Karpas-422 (cell line): ENCODE data around the gene COL13A1. TPM values are rescaled to one million over a fixed set of nuclear protein-coding genes. Genes with fewer than 3 reads are reported as not detected.

Experiments used
- DNase-seq: peaks from one replicate; pipeline ENCODE4 v3.0.0-alpha.2; 2015
- H2AFZ ChIP-seq: fragments of 200-600 bp; sonication (generic); 2 replicates; pipeline ENCODE4 v1.6.1; 2014; ENCODE audit warnings: antibody characterized with exemption, low read length, mixed read lengths
- H3K27ac ChIP-seq: fragments of 200-600 bp; sonication (generic); 2 replicates; pipeline ENCODE4 v1.5.1; 2014; ENCODE audit warnings: mild to moderate bottlenecking, low read length, moderate library complexity
- H3K27me3 ChIP-seq: fragments of 200-600 bp; sonication (generic); 2 replicates; pipeline ENCODE4 v1.6.1; 2014; ENCODE audit warnings: low read length, mixed read lengths
- H3K36me3 ChIP-seq: fragments of 200-600 bp; sonication (generic); 2 replicates; pipeline ENCODE4 v1.6.1; 2014; ENCODE audit warnings: low read length, mixed read lengths; ENCODE audit not compliant: insufficient read depth
- H3K4me1 ChIP-seq: fragments of 200-600 bp; sonication (generic); 2 replicates; pipeline ENCODE4 v1.6.1; 2014; ENCODE audit warnings: mild to moderate bottlenecking, low read length, mixed read lengths
- H3K4me2 ChIP-seq: fragments of 200-600 bp; sonication (generic); 2 replicates; pipeline ENCODE4 v1.6.1; 2014; ENCODE audit warnings: low read length, low read depth, mild to moderate bottlenecking; ENCODE audit not compliant: poor library complexity, severe bottlenecking
- H3K4me3 ChIP-seq: fragments of 200-600 bp; sonication (generic); 2 replicates; pipeline ENCODE4 v1.5.1; 2014; ENCODE audit warnings: mild to moderate bottlenecking, antibody characterized with exemption, low read length, mixed read lengths
- H3K79me2 ChIP-seq: fragments of 200-600 bp; sonication (generic); 2 replicates; pipeline ENCODE4 v1.6.1; 2014; ENCODE audit warnings: mild to moderate bottlenecking, low read length, mixed read lengths
- H3K9ac ChIP-seq: fragments of 200-600 bp; sonication (generic); 2 replicates; pipeline ENCODE4 v1.6.0; 2014; ENCODE audit warnings: low read length
- H3K9me2 ChIP-seq: fragments of 200-600 bp; sonication (generic), shearing (Covaris generic); replicated peaks from 2 replicates; pipeline ENCODE4 v1.6.0; 2014; ENCODE audit warnings: mild to moderate bottlenecking, low read length, moderate library complexity; ENCODE audit not compliant: insufficient read depth
- H3K9me3 ChIP-seq: fragments of 300-700, 200-600 bp; sonication (generic); 2 replicates; pipeline ENCODE4 v1.6.1; 2014; ENCODE audit warnings: low read length, mixed read lengths
- H4K20me1 ChIP-seq: fragments of 200-600 bp; sonication (generic); 2 replicates; pipeline ENCODE4 v1.6.1; 2014; ENCODE audit warnings: mild to moderate bottlenecking, antibody characterized with exemption, low read length, low read depth; ENCODE audit not compliant: insufficient read depth
- total RNA-seq: library from RNA; depleted of rRNA; stranded (reverse); fragments of >200 nt; shearing (Covaris generic); gene quantifications from 2 replicates; pipeline ENCODE4 v1.2.3, GENCODE V29; 2014; ENCODE audit warnings: low replicate concordance

The COL13A1 gene
- total RNA-seq, 1 experiment from 2014 or later, result not detected

GRCh38 chr10:69854511-69855345, 53.0 kb downstream of the COL13A1 start:
- no peak overlapping the region for H3K4me3 ChIP-seq
- no peak overlapping the region for H2AFZ ChIP-seq
- no peaks in the 10 kb centered on the region for H3K36me3 ChIP-seq
- no peak overlapping the region for H3K4me2 ChIP-seq
- no peaks in the 10 kb centered on the region for H3K9me3 ChIP-seq
- no peaks in the 10 kb centered on the region for H3K4me1 ChIP-seq
- H3K9me2 ChIP-seq, result no peaks in the 10 kb centered on the region
- H3K27me3 ChIP-seq, result no peaks in the 10 kb centered on the region
- no peaks in the 10 kb centered on the region for H3K79me2 ChIP-seq
- H3K27ac ChIP-seq, result no peak overlapping the region
- H3K9ac ChIP-seq, result no peak overlapping the region
- DNase-seq, result no peak
- no peaks in the 10 kb centered on the region; the same call in 1 of the 2 replicates for H4K20me1 ChIP-seq

GRCh38 chr10:69855346-69856111, 53.8 kb downstream of the COL13A1 start:
- no peaks in the 10 kb centered on the region for H3K4me1 ChIP-seq
- no peak for DNase-seq
- no peaks in the 10 kb centered on the region for H3K27me3 ChIP-seq
- no peaks in the 10 kb centered on the region for H3K79me2 ChIP-seq
- H3K4me3 ChIP-seq, result no peak overlapping the region
- no peaks in the 10 kb centered on the region; the same call in 1 of the 2 replicates for H4K20me1 ChIP-seq
- no peaks in the 10 kb centered on the region for H3K9me2 ChIP-seq
- H3K4me2 ChIP-seq, result no peak overlapping the region
- H3K36me3 ChIP-seq, result no peaks in the 10 kb centered on the region
- no peaks in the 10 kb centered on the region for H3K9me3 ChIP-seq
- no peak overlapping the region for H3K9ac ChIP-seq
- H3K27ac ChIP-seq, result no peak overlapping the region
- H2AFZ ChIP-seq, result no peak overlapping the region

GRCh38 chr10:69856601-69857166, 55.0 kb downstream of the COL13A1 start:
- no peaks in the 10 kb centered on the region for H3K4me1 ChIP-seq
- no peak overlapping the region for H2AFZ ChIP-seq
- no peaks in the 10 kb centered on the region for H3K9me3 ChIP-seq
- H3K4me3 ChIP-seq, result no peak overlapping the region
- H3K36me3 ChIP-seq, result no peaks in the 10 kb centered on the region
- DNase-seq, result no peak
- no peaks in the 10 kb centered on the region for H3K9me2 ChIP-seq
- no peak overlapping the region for H3K27ac ChIP-seq
- no peaks in the 10 kb centered on the region for H4K20me1 ChIP-seq
- H3K79me2 ChIP-seq, result no peaks in the 10 kb centered on the region
- H3K4me2 ChIP-seq, result no peak overlapping the region
- H3K27me3 ChIP-seq, result no peaks in the 10 kb centered on the region
- no peak overlapping the region for H3K9ac ChIP-seq

- H4K20me1 ChIP-seq, result no peaks in the 10 kb centered on the region
- H3K27me3 ChIP-seq, result no peaks in the 10 kb centered on the region
- no peaks in the 10 kb centered on the region for H3K9me3 ChIP-seq
- H3K4me2 ChIP-seq, result no peak overlapping the region
- H3K4me3 ChIP-seq, result no peak overlapping the region
- H2AFZ ChIP-seq, result no peak overlapping the region
- H3K79me2 ChIP-seq, result no peaks in the 10 kb centered on the region
- DNase-seq, result no peak
- no peaks in the 10 kb centered on the region for H3K36me3 ChIP-seq
- H3K9ac ChIP-seq, result no peak overlapping the region
- H3K27ac ChIP-seq, result no peak overlapping the region
- no peaks in the 10 kb centered on the region for H3K4me1 ChIP-seq
- H3K9me2 ChIP-seq, result no peaks in the 10 kb centered on the region
These were observed 56.5 kb downstream of the COL13A1 start for GRCh38 chr10:69858201-69858600.

GRCh38 chr10:69860271-69860670, 58.6 kb downstream of the COL13A1 start:
- Histone ChIP-seq H2AFZ (no peak overlapping the region), H3K27me3 (no peaks in the 10 kb centered on the region), H3K79me2 (no peaks in the 10 kb centered on the region), H3K27ac (no peak overlapping the region), H3K9ac (no peak overlapping the region), H3K36me3 (no peaks in the 10 kb centered on the region), H3K4me1 (no peaks in the 10 kb centered on the region), H3K9me2 (no peaks in the 10 kb centered on the region), H3K9me3 (no peaks in the 10 kb centered on the region), H3K4me2 (no peak overlapping the region), H4K20me1 (no peaks in the 10 kb centered on the region), H3K4me3 (no peak overlapping the region)
- DNase-seq, result no peak

GRCh38 chr10:69861251-69862240, 59.8 kb downstream of the COL13A1 start:
- Histone ChIP-seq H3K27ac (no peak overlapping the region), H3K9me2 (no peaks in the 10 kb centered on the region), H3K36me3 (no peaks in the 10 kb centered on the region), H3K4me2 (no peak overlapping the region), H3K4me3 (no peak overlapping the region), H3K27me3 (no peaks in the 10 kb centered on the region), H3K4me1 (no peaks in the 10 kb centered on the region), H3K79me2 (no peaks in the 10 kb centered on the region), H4K20me1 (no peaks in the 10 kb centered on the region), H3K9ac (no peak overlapping the region), H2AFZ (no peak overlapping the region), H3K9me3 (no peaks in the 10 kb centered on the region)
- peak; percentile 65 for DNase-seq

GRCh38 chr10:69862882-69863530, 61.3 kb downstream of the COL13A1 start:
- Histone ChIP-seq H3K9me3 (no peaks in the 10 kb centered on the region), H3K36me3 (no peaks in the 10 kb centered on the region), H3K27me3 (no peaks in the 10 kb centered on the region)

More at GRCh38 chr10:69862882-69863530, 61.3 kb downstream of the COL13A1 start:
- H2AFZ ChIP-seq, result no peak overlapping the region
- no peak overlapping the region for H3K27ac ChIP-seq
- no peak overlapping the region for H3K9ac ChIP-seq
- DNase-seq, result no peak
- H4K20me1 ChIP-seq, result no peaks in the 10 kb centered on the region
- H3K79me2 ChIP-seq, result no peaks in the 10 kb centered on the region
- no peak overlapping the region for H3K4me2 ChIP-seq
- no peak overlapping the region for H3K4me3 ChIP-seq
- H3K4me1 ChIP-seq, result no peaks in the 10 kb centered on the region
- H3K9me2 ChIP-seq, result no peaks in the 10 kb centered on the region
